DMS 273 treated with DMSO at 0.1 percent for 48 hours (cell line): ENCODE data around the gene MED28.

Experiments
- DNase-seq: peaks from one replicate; lab custom pipeline; 2025; lab: John Stamatoyannopoulos, UW

Gene MED28

GRCh38 chr4:17667253-17667652 lies 52.8 kb downstream of the MED28 start:
- DNase-seq: no peak

DNA sequence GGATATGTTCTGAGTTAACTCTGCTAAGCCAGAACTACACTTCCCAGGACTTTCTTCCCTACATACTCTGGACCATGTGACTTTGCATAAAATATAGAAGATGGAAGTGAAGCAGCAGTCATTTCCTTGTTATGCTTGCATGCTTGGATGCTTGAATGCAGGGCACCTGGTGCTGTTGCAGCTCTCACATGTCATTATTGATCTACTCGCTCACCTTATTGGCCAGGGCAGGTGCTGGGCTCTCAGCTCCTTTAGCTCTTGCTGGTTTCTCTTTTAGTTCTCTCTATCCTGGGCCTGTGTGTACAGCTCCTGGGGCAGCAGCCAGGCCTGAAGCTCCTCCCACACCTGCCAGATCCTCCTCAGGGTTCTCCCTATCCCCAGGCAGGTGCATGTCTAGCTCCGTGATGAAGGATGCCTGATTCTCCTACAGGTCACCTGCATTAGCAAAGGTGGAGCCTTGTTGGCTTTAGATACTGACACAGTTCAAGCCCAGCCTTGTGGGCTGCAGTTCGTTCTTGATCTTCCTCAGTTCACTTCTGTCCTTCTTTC lies 53.3 kb downstream of the MED28 start:
- no peak for DNase-seq

DNA sequence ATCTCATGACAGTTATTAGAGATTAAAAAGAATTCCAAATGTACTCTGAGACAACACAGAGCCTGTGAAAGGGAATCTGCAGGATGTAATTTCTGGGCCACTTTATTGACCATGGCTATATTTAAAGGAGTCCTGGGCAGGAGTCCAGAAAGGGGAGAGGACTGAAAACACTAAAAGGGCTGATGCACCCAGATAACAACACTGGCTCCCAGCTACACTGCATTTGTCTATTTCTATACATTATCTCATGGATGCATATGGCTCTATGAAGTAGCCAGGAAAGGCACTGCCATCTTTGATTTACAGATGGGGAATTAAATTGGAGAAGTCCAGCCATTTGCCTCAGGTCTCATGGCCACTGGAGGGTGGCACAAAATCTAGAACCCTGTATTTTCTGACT lies 56.0 kb downstream of the MED28 start:
- DNase-seq: no peak

GRCh38 chr4:17680559-17681280 lies 66.3 kb downstream of the MED28 start:
- no peak for DNase-seq

- no peak for DNase-seq
Observed at GRCh38 chr4:17681281-17682221, 67.1 kb downstream of the MED28 start.

DNA sequence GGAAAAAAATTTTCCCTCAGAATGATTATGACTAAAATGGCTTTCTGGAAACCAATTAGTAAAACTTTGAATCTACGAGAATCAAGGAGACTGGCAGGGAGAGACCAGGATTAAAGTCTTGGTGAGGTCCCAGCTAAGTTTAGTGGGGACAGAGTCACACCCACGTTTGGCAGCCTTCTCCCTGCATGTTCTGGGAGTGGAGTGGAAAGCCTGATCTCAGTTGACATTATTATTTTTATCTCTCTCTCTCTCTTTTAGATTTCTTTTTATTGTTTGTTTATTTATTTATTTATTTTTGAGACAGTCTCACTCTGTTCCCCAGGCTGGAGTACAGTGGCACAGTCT lies 67.8 kb downstream of the MED28 start:
- DNase-seq: no peak
